Measurements from ENCODE around the gene B4GALT3. TPM values are rescaled to one million over a fixed set of nuclear protein-coding genes. Genes with fewer than 3 reads are reported as not detected.

B4GALT3 gene
- total RNA-seq, 1 experiment from 2014 or later: 59.2 TPM

DNA sequence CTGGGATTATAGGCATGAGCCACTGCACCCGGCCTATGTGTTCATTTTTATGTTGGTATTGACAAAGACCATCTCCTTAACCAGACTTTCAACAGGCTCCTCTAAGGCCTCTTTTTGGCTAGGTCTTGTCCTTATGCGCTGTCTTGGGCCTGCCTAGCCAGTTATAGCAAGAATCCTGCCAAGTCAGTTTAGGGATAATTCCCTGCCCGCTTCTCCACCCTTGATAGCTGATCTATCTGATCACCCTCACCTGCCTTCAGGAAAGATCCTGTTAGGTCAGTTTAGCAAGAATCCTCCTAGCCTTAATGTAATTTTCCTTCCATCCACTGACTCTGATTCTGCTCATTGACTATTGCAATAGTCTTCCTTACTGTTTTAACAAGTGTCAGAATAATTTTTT lies 2.4 kb upstream of the B4GALT3 start:
- H3K4me1 Mint-ChIP-seq (ENCODE audit: low read depth, unreplicated experiment): peaks cover 45% of the 10 kb centered on the region
- H3K27me3 Mint-ChIP-seq (ENCODE audit: unreplicated experiment): no peaks in the 10 kb centered on the region
- TF ChIP-seq, protein P1, sequence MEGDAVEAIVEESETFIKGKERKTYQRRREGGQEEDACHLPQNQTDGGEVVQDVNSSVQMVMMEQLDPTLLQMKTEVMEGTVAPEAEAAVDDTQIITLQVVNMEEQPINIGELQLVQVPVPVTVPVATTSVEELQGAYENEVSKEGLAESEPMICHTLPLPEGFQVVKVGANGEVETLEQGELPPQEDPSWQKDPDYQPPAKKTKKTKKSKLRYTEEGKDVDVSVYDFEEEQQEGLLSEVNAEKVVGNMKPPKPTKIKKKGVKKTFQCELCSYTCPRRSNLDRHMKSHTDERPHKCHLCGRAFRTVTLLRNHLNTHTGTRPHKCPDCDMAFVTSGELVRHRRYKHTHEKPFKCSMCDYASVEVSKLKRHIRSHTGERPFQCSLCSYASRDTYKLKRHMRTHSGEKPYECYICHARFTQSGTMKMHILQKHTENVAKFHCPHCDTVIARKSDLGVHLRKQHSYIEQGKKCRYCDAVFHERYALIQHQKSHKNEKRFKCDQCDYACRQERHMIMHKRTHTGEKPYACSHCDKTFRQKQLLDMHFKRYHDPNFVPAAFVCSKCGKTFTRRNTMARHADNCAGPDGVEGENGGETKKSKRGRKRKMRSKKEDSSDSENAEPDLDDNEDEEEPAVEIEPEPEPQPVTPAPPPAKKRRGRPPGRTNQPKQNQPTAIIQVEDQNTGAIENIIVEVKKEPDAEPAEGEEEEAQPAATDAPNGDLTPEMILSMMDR (IDR thresholded peaks at IDR 0.05; ENCODE audit: unreplicated experiment): no peak
- H3K27ac Mint-ChIP-seq (ENCODE audit: unreplicated experiment): no peak overlapping the region
- intact Hi-C loops (cut with micrococcal nuclease; ENCODE audit: unreplicated experiment): no loop called here
- no peaks in the 10 kb centered on the region for H3K9me3 Mint-ChIP-seq (ENCODE audit: low read depth, unreplicated experiment)
- DNase-seq: no peak
- CTCF ChIA-PET: no interaction called here
- no TSS peak for BruUV-seq (replicated peaks)
- peaks cover 19% of the 10 kb centered on the region for H3K36me3 Mint-ChIP-seq (ENCODE audit: insufficient read depth, unreplicated experiment)
- no peak overlapping the region for H3K4me3 Mint-ChIP-seq (ENCODE audit: low read depth, unreplicated experiment)

DNA sequence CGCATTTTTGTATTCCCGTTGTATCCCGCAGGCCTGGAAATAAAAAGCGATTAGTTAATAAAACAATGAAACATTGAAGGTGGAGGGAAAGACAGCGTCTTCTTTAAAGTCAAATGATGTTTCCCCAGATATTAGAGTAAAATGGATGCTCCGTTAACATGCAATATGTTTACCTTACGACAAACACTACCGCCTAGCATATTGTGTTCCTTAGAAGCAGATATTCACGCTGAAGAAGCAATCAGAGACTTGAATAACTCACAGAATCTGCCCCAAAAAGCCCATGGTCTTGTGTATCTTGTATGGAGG lies 583 bp upstream of the B4GALT3 start:
- TF ChIP-seq, protein P1 (IDR thresholded peaks at IDR 0.05; ENCODE audit: unreplicated experiment): peak; percentile 0
- Mint-ChIP-seq H3K36me3 (ENCODE audit: insufficient read depth, unreplicated experiment) (peaks cover 34% of the 10 kb centered on the region), H3K4me1 (ENCODE audit: low read depth, unreplicated experiment) (peaks cover 40% of the 10 kb centered on the region), H3K9me3 (ENCODE audit: low read depth, unreplicated experiment) (no peaks in the 10 kb centered on the region), H3K27me3 (ENCODE audit: unreplicated experiment) (no peaks in the 10 kb centered on the region), H3K27ac (ENCODE audit: unreplicated experiment) (peak overlapping the region; percentile 97), H3K4me3 (ENCODE audit: low read depth, unreplicated experiment) (peak overlapping the region; percentile 100)
- BruUV-seq (replicated peaks): no TSS peak
- CTCF ChIA-PET: interaction anchor here (0.6 to 1.8 kb wide), 3 partner anchors 9 to 143 kb away, joined by 3 to 7 read pairs (median 4); partner anchors contain the start of gene PPOX
- DNase-seq: no peak
- intact Hi-C loops (cut with micrococcal nuclease; ENCODE audit: unreplicated experiment): no loop called here

DNA sequence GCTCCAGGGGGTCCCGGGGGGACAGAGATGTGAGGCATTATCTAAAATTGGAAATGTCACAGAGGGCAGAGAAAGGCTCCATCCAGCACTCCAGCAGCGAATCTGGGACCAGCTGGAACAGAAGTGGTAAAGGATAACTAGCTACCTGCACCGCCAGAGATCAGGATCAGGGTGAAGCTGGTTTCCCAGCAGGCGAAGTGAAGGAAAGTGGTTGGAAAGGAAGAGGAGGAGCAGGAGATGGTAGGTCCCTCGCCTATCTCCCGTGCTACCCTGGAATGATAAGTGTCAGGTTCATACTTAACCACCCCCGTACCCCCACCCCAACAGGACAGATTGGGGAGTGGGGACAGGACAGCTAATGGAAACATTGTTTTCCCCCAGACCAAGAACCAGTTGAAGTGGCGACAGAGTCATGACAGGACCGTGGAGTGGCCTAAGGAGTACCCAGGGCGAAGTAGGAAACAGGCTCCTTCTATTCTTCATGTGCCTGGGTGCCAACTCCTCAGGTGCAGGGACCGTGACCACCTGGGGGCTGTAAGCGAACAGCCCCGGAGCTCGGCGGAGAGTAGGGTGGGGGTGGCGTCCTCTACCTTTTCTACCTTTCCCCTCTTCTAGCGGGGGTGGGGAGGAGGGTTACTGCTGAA lies 717 bp downstream of the B4GALT3 start:
- Mint-ChIP-seq H3K4me3 (ENCODE audit: low read depth, unreplicated experiment) (peak overlapping the region; percentile 100), H3K9me3 (ENCODE audit: low read depth, unreplicated experiment) (no peaks in the 10 kb centered on the region), H3K27me3 (ENCODE audit: unreplicated experiment) (no peaks in the 10 kb centered on the region), H3K27ac (ENCODE audit: unreplicated experiment) (peak overlapping the region; percentile 97), H3K4me1 (ENCODE audit: low read depth, unreplicated experiment) (peaks cover 27% of the 10 kb centered on the region), H3K36me3 (ENCODE audit: insufficient read depth, unreplicated experiment) (peaks cover 46% of the 10 kb centered on the region)
- no peak for DNase-seq
- intact Hi-C loops (cut with micrococcal nuclease; ENCODE audit: unreplicated experiment): no loop called here
- CTCF ChIA-PET: interaction anchor here (0.6 to 1.8 kb wide), 3 partner anchors 10 to 585 kb away, joined by 4 to 7 read pairs (median 4); partner anchors contain the start of gene PPOX
- TF ChIP-seq, protein P1 (IDR thresholded peaks at IDR 0.05; ENCODE audit: unreplicated experiment): no peak
- no TSS peak for BruUV-seq (replicated peaks)

DNA sequence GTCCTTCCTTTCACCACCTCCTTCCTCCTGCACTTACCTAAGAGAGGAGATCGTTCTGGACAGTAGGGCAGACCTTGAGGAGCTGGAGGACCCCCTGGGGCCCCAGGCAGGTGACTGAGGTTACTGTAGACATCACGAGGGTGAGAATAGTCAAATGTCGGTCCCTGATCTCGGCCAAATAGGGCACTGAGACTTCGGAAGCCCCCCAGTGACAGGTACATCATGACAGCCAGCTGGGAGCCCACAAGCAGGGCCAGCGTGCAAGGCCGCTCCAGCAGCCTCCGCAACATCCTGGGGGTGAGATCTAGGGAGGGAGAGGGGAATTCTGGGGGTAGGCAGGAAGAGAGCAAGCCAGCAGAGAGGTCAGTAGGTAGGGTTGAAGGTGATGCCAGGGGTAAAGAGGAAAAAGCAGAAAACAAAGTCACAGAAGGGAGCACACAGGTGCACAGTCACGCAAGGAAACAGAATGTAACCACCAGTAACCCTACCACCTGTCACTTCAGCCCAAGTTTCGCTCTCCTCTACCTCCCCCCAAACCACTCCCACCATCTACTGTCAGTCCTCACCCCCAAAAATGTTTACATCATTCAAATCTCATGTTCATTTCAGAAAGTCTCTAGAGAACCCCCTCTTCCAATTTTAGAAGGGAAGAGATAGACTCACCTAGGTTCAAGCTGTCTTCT lies 1.4 kb downstream of the B4GALT3 start:
- BruUV-seq (replicated peaks): TSS peak; percentile 22
- Mint-ChIP-seq H3K4me3 (ENCODE audit: low read depth, unreplicated experiment) (peak overlapping the region; percentile 100), H3K9me3 (ENCODE audit: low read depth, unreplicated experiment) (no peaks in the 10 kb centered on the region), H3K27ac (ENCODE audit: unreplicated experiment) (peak overlapping the region; percentile 97), H3K27me3 (ENCODE audit: unreplicated experiment) (no peaks in the 10 kb centered on the region), H3K36me3 (ENCODE audit: insufficient read depth, unreplicated experiment) (peaks cover 53% of the 10 kb centered on the region), H3K4me1 (ENCODE audit: low read depth, unreplicated experiment) (peaks cover 23% of the 10 kb centered on the region)
- intact Hi-C loops (cut with micrococcal nuclease; ENCODE audit: unreplicated experiment): no loop called here
- TF ChIP-seq, protein P1 (IDR thresholded peaks at IDR 0.05; ENCODE audit: unreplicated experiment): no peak
- CTCF ChIA-PET: no interaction called here
- no peak for DNase-seq

Measured in Calu3 (cell line).